PFSK-1 (cell line): ENCODE data around the gene OR4D9. TPM values are rescaled to one million over a fixed set of nuclear protein-coding genes. Genes with fewer than 3 reads are reported as not detected.

Source experiments
- FOXP2 ChIP-seq: optimal IDR thresholded peaks from 2 replicates; pipeline ENCODE3; 2011; ENCODE audit warnings: borderline replicate concordance, control low read depth, inconsistent platforms; ENCODE audit not compliant: insufficient read depth; ENCODE audit errors: extremely low read length, extremely low read depth
- POLR2AphosphoS5 ChIP-seq: IDR thresholded peaks from 2 replicates; pipeline ENCODE4 v1.6.1; 2012; ENCODE audit warnings: low read depth, mild to moderate bottlenecking, control low read depth, low read length, moderate library complexity
- SIN3A ChIP-seq: IDR thresholded peaks from 2 replicates; pipeline ENCODE4 v1.6.1; 2012; ENCODE audit warnings: mild to moderate bottlenecking, low read length, moderate library complexity, borderline replicate concordance; ENCODE audit not compliant: insufficient read depth
- TAF1 ChIP-seq: IDR thresholded peaks from 2 replicates; pipeline ENCODE4 v1.6.1; 2012; ENCODE audit warnings: low read length, control low read depth, borderline replicate concordance; ENCODE audit not compliant: insufficient read depth
- polyA plus RNA-seq: library from polyadenylated mRNA; unstranded; fragments of >200 nt; gene quantifications from one replicate; pipeline ENCODE4 v1.2.1, GENCODE V29; 2012; ENCODE audit warnings: low read depth, missing spikeins; ENCODE audit not compliant: insufficient read length
- TF ChIP-seq, protein P1 (sequence below), 2 experiments: IDR thresholded peaks; 2 replicates each; pipeline versions ENCODE4 v1.6.1 to v1.8.0; 2011 to 2012; ENCODE audit warnings: low read depth in 2 of 2, low read length in 2 of 2, control low read depth in 1 of 2, inconsistent platforms in 1 of 2, mild to moderate bottlenecking in 1 of 2, moderate library complexity in 1 of 2; ENCODE audit not compliant: insufficient read depth in 1 of 2

The OR4D9 gene
- polyA plus RNA-seq, result 0.05 TPM

DNA sequence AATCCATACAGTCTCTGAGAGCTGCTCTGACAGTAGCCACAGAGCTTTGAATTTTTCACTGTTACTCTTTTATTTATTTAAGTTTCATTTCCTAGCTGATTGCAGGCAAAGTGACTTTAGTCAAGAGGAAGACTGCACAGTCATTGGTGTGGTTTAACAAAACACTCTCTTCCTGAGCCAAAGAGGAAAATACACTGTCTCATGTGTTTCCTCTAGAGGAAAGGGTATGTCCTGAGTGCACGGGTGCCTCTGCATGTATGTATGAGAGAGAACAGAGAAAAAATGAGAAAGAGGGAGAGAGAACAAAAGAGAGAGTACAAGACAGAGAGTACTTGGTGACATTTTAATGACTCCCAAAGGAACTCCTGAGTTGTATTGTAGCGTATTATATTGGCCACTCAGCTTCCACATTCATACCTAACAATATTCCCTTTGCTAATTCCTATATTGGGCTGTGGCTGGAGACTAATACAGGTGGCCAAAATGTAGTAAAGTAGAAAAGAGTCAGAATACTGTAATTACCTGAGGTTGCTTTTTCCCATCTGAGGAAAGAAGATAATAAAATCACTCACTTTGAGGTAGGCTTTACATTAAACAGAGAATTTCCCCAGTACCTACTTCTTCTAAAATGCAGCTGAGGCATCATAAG, at the start of gene OR4D9:
TSS of gene OR4D9 (plus strand) at position 599 of the 649 bp plus-strand sequence. CDS start 3,374 bp downstream, outside the sequence.
- no peak for TF ChIP-seq SIN3A
- no peak for TF ChIP-seq POLR2AphosphoS5
- TF ChIP-seq, protein P1, sequence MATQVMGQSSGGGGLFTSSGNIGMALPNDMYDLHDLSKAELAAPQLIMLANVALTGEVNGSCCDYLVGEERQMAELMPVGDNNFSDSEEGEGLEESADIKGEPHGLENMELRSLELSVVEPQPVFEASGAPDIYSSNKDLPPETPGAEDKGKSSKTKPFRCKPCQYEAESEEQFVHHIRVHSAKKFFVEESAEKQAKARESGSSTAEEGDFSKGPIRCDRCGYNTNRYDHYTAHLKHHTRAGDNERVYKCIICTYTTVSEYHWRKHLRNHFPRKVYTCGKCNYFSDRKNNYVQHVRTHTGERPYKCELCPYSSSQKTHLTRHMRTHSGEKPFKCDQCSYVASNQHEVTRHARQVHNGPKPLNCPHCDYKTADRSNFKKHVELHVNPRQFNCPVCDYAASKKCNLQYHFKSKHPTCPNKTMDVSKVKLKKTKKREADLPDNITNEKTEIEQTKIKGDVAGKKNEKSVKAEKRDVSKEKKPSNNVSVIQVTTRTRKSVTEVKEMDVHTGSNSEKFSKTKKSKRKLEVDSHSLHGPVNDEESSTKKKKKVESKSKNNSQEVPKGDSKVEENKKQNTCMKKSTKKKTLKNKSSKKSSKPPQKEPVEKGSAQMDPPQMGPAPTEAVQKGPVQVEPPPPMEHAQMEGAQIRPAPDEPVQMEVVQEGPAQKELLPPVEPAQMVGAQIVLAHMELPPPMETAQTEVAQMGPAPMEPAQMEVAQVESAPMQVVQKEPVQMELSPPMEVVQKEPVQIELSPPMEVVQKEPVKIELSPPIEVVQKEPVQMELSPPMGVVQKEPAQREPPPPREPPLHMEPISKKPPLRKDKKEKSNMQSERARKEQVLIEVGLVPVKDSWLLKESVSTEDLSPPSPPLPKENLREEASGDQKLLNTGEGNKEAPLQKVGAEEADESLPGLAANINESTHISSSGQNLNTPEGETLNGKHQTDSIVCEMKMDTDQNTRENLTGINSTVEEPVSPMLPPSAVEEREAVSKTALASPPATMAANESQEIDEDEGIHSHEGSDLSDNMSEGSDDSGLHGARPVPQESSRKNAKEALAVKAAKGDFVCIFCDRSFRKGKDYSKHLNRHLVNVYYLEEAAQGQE (IDR thresholded peaks at IDR 0.05; ENCODE audit: insufficient read depth in 1 of 2, low read depth in 2 of 2, low read length in 2 of 2), result no peak
- no peak for TF ChIP-seq TAF1
- no peak for TF ChIP-seq FOXP2

DNA sequence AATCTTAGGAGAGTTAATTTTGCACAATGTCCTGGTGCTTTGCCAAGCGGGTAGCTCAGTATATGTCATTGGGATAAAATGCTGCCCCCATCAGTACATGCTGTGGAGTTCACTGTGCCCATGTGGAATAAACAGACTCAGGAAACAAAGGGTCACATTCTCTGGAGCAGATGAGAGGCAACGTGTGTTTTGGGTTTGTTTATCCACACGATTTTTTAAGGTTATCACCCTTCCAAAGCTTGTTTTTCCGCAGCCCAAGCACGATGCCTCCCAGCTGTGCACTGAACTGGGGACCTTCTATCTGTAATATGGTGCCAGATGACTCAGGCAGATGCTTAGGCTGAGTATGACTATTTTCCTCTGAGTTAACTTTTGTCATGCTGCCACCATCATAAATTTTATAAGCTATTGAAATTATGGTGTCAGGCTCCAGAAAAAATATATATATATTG, 48.1 kb upstream of the OR4D9 start:
- no peak for TF ChIP-seq FOXP2
- TF ChIP-seq SIN3A, result no peak
- TF ChIP-seq TAF1, result no peak
- TF ChIP-seq, protein P1 (IDR thresholded peaks at IDR 0.05; ENCODE audit: insufficient read depth in 1 of 2, low read depth in 2 of 2, low read length in 2 of 2), result no peak
- TF ChIP-seq POLR2AphosphoS5, result no peak

DNA sequence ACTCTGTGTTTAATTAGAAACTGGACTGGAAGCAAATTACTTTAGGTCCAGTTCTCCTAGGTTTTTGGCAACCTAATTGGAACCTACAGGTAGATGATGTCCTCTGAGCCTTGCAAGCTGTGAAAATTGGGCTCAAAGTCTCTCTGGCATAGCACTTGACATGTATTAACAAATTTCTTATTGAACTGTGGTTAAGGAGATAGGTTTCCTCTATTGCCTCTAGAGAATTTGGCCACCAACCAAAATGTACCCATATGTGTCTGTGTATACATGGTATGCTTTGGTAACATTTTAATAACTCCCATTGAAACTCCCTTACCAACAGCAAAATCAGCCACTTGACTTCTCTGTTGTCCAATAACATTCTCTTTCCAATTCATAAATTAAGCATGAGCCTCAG, 38.3 kb upstream of the OR4D9 start, which contains the start of gene OR4D10:
TSS of gene OR4D10 (plus strand) at position 301 of the 400 bp plus-strand sequence. CDS start 4,115 bp downstream, outside the sequence.
- TF ChIP-seq, protein P1 (IDR thresholded peaks at IDR 0.05; ENCODE audit: insufficient read depth in 1 of 2, low read depth in 2 of 2, low read length in 2 of 2), result no peak
- TF ChIP-seq SIN3A (no peak), FOXP2 (no peak), POLR2AphosphoS5 (no peak), TAF1 (no peak)

DNA sequence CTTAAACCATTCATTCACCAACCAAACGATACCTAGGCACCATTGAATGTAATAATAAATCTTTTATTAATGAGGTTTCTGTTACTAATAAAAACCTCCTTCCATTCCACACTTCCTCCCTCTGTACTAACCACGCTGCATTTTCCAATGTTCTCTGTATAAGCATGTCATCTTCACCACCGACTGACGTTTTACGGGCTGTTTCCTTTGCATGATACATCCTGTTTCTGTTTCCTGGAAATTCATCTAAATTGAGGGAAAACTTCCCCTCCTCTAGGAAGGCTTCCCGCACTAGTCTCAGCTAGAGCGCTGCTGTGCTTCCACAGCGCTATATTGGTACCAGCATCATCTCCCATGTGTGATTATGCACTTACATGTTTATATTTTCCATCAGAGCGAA, 36.2 kb upstream of the OR4D9 start:
- TF ChIP-seq, protein P1 (IDR thresholded peaks at IDR 0.05; ENCODE audit: insufficient read depth in 1 of 2, low read depth in 2 of 2, low read length in 2 of 2), result no peak
- no peak for TF ChIP-seq TAF1
- no peak for TF ChIP-seq FOXP2

DNA sequence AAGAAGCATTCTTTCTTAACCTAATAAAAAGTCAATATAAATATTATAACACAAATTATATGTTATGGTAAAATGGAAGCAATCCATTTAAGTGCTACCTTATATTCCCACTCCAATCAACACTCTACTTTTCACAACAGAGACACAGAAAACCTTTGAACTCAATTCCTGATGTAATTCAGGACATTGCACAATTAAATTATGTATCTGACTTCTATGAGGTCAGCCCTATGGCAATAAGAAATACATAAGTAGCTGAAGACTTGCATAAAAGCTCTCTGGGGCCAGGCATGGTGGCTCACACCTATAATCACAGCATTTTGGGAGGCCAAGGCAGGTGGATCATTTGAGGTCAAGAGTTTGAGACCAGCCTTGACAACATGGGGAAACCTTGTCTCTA, 31.4 kb upstream of the OR4D9 start:
- no peak for TF ChIP-seq POLR2AphosphoS5
- TF ChIP-seq, protein P1 (IDR thresholded peaks at IDR 0.05; ENCODE audit: insufficient read depth in 1 of 2, low read depth in 2 of 2, low read length in 2 of 2), result no peak
- TF ChIP-seq FOXP2, result no peak
- no peak for TF ChIP-seq TAF1
- TF ChIP-seq SIN3A, result no peak
